HEK293T (cell line): ENCODE data around the gene AKT2.
A peak's percentile ranks its signal among the peaks of the same experiment; 100 is the strongest.

Experiments
- CTCF ChIA-PET: fragments of 350-600 bp; formaldehyde crosslinking; extraction: SDS; loops from one replicate; lab custom pipeline; 2021; ENCODE audit warnings: antibody characterized with exemption, inconsistent platforms; lab: Yijun Ruan, JAX
- POLR2A ChIA-PET: fragments of 350-600 bp; formaldehyde crosslinking; extraction: SDS; loops from one replicate; lab custom pipeline; 2020; ENCODE audit warnings: antibody characterized with exemption, inconsistent platforms; lab: Yijun Ruan, JAX
- DNase-seq: peaks from one replicate; pipeline ENCODE4 v3.0.0; 2012; ENCODE audit warnings: mixed read lengths; ENCODE audit errors: extremely low spot score
- CTBP1 ChIP-seq: fragments of 450-650 bp; IDR thresholded peaks from 2 replicates; pipeline ENCODE4 v1.6.1; 2016; ENCODE audit warnings: borderline replicate concordance
- FOXA1 ChIP-seq: fragments of 450-650 bp; IDR thresholded peaks from 2 replicates; pipeline ENCODE4 v1.6.1; 2016; ENCODE audit warnings: mild to moderate bottlenecking
- LEF1 ChIP-seq: fragments of 450-650 bp; IDR thresholded peaks from 2 replicates; pipeline ENCODE4 v1.6.1; 2017; ENCODE audit warnings: mild to moderate bottlenecking, borderline replicate concordance
- SUZ12 ChIP-seq: fragments of 450-650 bp; IDR thresholded peaks from 2 replicates; pipeline ENCODE4 v1.6.1; 2016; ENCODE audit warnings: mild to moderate bottlenecking
- TARDBP ChIP-seq: fragments of 450-650 bp; IDR thresholded peaks from 2 replicates; pipeline ENCODE4 v1.6.1; 2016

Gene AKT2

DNA sequence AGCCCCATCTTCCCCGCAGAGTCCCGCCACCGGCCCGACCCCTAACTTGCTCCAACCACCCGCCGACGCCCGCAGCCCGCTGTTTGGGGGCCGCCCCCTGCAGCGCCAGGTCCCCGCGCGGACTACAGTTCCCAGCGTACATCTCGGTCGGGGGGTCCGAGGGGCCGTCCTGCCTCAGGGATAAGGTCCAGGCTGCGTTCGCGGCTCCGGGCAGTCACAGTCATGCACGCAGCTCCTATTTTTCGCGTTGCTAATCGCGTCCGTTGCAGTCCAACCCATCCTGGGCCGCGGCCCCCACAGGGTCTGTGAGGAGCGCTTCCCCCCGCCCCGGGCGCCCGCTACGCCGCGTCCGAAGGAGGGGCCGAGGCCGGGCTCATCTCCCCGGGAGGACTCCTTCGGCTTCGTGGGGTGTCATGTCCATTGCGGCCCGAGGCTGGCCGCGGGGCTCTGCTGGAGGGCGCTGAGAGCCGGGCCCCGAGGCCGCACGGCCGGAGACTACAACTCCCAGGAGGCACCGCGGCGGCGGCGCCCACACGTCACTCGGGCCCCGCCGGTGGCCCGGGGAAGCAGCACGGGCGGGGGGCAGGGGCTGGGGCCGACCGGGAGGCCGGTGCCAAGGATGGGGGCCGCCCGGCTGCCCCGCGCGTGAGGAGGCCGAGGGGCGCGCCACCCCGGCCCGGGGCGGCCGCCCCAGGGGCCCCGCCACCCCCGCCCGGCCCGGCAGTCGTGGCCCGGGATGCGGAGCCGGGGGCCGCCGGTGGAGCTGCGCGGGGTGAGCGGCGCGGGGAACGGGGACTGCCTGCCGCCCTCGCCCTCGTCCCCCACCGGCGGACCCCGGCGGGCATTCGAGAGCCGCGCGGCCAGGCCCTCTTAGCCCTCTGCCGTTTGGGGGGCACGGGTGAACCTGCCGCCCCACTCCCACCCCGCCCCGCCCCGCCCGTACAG is 94.0 kb downstream of the AKT2 start, which contains the start of gene MAP3K10:
MAP3K10 (plus strand) TSS at position 536 of the 945 bp plus-strand sequence. CDS start 606 bp downstream, outside the sequence.
- no peak for TF ChIP-seq FOXA1
- TF ChIP-seq LEF1: no peak
- TF ChIP-seq SUZ12: no peak
- no peak for TF ChIP-seq TARDBP
- POLR2A ChIA-PET: interaction anchor here (0.9 to 1.8 kb wide), 5 partner anchors 26 to 274 kb away, joined by 3 to 5 read pairs (median 3); partner anchors contain the start of gene ZNF780A
- peak; percentile 84 for DNase-seq
- CTCF ChIA-PET: interaction anchor here (1.0 to 1.1 kb wide), 2 partner anchors 26 to 29 kb away, joined by 3 to 6 read pairs; no protein-coding TSS in a partner anchor

GRCh38 chr19:40184273-40184672 is 100.9 kb downstream of the AKT2 start:
- no peak for TF ChIP-seq CTBP1
- ChIA-PET POLR2A (no interaction called here), CTCF (no interaction called here)
- DNase-seq: no peak
